ENCODE measurements around the gene SPSB3. TPM values are rescaled to one million over a fixed set of nuclear protein-coding genes. Genes with fewer than 3 reads are reported as not detected.

Gene SPSB3
- total and polyA plus RNA-seq, 9 of the 15 experiments (the other 6 are each of a cell fraction or from before 2014, with no cell fraction given): 0.39 to 37.4 (median 7.1) TPM

DNA sequence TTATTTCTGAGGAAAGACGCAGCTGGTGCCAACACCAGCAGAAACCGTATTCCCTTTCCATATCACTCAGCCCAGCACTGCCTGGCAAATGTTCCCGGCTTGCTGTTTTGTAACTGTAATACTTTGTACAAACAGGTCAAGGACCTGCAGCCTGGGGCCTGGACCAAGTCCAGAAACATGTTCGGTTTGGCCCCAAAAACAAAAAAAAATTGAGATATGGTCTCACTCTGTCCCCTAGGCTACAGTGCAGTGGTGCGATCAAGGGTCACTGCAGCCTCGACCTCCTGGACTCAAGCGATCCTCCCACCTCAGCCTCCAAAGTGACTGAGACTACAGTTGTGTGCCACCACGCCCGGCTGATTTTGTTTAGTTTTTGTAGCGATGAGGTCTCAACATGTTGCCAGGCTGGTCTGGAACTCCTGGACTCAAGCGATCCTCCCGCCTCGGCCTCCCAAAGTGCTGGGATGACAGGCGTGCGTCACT is 43.1 kb upstream of the SPSB3 start (continued):
- TF ChIP-seq ETV6 (IDR thresholded peaks at IDR 0.05; ENCODE audit: borderline replicate concordance in 1 of 2, low read depth in 2 of 2, low read length in 1 of 2) (no peak), ETV6 (CRISPR knock-in tag; IDR thresholded peaks at IDR 0.05; ENCODE audit: borderline replicate concordance) (no peak)

DNA sequence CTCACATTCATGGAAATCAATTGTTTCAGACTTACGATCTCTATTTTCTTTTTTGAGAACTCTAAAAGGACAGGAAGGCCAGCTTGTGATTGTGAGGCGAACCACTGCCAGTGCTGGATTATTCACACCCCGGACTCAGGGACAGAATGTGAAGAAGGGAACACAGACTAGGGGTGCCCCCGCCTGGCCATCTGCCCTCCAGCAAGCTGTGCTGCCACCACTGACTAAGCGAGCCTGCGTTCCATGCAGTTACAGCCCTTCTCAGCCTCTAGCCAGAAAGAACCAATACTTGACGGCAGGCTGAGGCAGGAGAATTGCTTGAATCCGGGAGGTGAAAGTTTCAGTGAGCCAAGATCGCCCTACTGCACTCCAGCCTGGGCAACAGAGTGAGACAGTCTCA is 41.5 kb upstream of the SPSB3 start:
- DNase-seq (ENCODE audit: extremely low read depth in 1 of 4, low spot score in 3 of 4): peak; percentile 38 to 63 (median 47)
- 38% methylated on average over 9 of the region's 9 CpGs for WGBS (ENCODE audit: insufficient coverage, low coverage, missing lambda C conversion rate)
- no peaks in the 10 kb centered on the region for H3K27me3 ChIP-seq (ENCODE audit: control insufficient read depth in 2 of 2, insufficient read depth in 2 of 2, low read length in 2 of 2)
- H3K4me2 ChIP-seq (ENCODE audit: insufficient read depth, low read length): no peak overlapping the region
- in situ Hi-C loops (cut with MboI): no loop called here
- H3K27ac ChIP-seq (ENCODE audit: extremely low read depth, low read depth, low read length): no peak overlapping the region
- CTCF ChIA-PET (ENCODE audit: low intra/inter-chr PET ratio): interaction anchor here (0.5 kb wide), 1 partner anchor 105 kb away, joined by 3 read pairs; no protein-coding TSS in a partner anchor
- POLR2A ChIA-PET: no interaction called here
- H3K4me1 ChIP-seq (replicated peaks in 1 of 2; ENCODE audit: control insufficient read depth in 2 of 2, insufficient read depth in 2 of 2, low read length in 2 of 2): peaks cover 9 to 50% of the 10 kb centered on the region in 2 experiments; a peak in 3 of 5 replicates
- no peak for TF ChIP-seq LARP7 (IDR thresholded peaks at IDR 0.05)
- TF ChIP-seq, protein P1, sequence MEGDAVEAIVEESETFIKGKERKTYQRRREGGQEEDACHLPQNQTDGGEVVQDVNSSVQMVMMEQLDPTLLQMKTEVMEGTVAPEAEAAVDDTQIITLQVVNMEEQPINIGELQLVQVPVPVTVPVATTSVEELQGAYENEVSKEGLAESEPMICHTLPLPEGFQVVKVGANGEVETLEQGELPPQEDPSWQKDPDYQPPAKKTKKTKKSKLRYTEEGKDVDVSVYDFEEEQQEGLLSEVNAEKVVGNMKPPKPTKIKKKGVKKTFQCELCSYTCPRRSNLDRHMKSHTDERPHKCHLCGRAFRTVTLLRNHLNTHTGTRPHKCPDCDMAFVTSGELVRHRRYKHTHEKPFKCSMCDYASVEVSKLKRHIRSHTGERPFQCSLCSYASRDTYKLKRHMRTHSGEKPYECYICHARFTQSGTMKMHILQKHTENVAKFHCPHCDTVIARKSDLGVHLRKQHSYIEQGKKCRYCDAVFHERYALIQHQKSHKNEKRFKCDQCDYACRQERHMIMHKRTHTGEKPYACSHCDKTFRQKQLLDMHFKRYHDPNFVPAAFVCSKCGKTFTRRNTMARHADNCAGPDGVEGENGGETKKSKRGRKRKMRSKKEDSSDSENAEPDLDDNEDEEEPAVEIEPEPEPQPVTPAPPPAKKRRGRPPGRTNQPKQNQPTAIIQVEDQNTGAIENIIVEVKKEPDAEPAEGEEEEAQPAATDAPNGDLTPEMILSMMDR (IDR thresholded peaks at IDR 0.05 in 2 of 3, conservative IDR thresholded peaks at IDR 0.05 in 1 of 3; ENCODE audit: insufficient read depth in 2 of 3, low read depth in 1 of 3, low read length in 3 of 3): peak; percentile 45 to 62 (median 58); a peak in 5 of 6 replicates
- TF ChIP-seq RAD21 (CRISPR knock-in tag; conservative IDR thresholded peaks at IDR 0.05 in 1 of 2, IDR thresholded peaks at IDR 0.05 in 1 of 2): peak in 1 of 2 experiments; percentile 22; a peak in 1 of 4 replicates
- no peak for TF ChIP-seq ARNT (IDR thresholded peaks at IDR 0.05)
- 0 out of 2 replicates have a peak, but pooled peaks have one; percentile 21 for TF ChIP-seq SMC3 (conservative IDR thresholded peaks at IDR 0.05; ENCODE audit: insufficient read depth, low read depth, low read length)
- 0 out of 2 replicates have a peak, but pooled peaks cover 6% of the 10 kb centered on the region for H4K20me1 ChIP-seq (replicated peaks; ENCODE audit: control insufficient read depth, insufficient read depth, low read length)
- H3K36me3 ChIP-seq (ENCODE audit: control insufficient read depth, insufficient read depth, low read length): no peaks in the 10 kb centered on the region
- H3K4me3 ChIP-seq: no peak overlapping the region
- no peaks in the 10 kb centered on the region for H3K9me3 ChIP-seq (replicated peaks; ENCODE audit: control insufficient read depth, insufficient read depth, low read depth, low read length)
- peaks cover 14% of the 10 kb centered on the region for H3K79me2 ChIP-seq (ENCODE audit: control insufficient read depth, insufficient read depth, low read length)
- intact Hi-C loops (cut with micrococcal nuclease): no loop called here
- H3K9ac ChIP-seq (ENCODE audit: insufficient read depth in 1 of 2, low read depth in 2 of 2, low read length in 2 of 2): peak overlapping the region in 1 of 2 experiments; percentile 15; a peak in 1 of 4 replicates
- peak; percentile 16; the same call in 2 of the 3 replicates for ATAC-seq
- FAIRE-seq: peak; percentile 71
- no TSS peak for BruUV-seq (replicated peaks)
- H3K9me1 ChIP-seq (ENCODE audit: control insufficient read depth, insufficient read depth, low read length): no peaks in the 10 kb centered on the region
- no peak overlapping the region for H2AFZ ChIP-seq (ENCODE audit: low read depth, low read length)

Data from K562 (cell line).